Motor neuron (in vitro differentiated cells): ENCODE results near the gene ISY1. TPM values are rescaled to one million over a fixed set of nuclear protein-coding genes. Genes with fewer than 3 reads are reported as not detected.
A peak's percentile ranks its signal among the peaks of the same experiment; 100 is the strongest.

Experiments
- ATAC-seq, 8 experiments: fragments of 200-7000 bp; cut with Tn5 transposase; replicated peaks in 6 of 8; 2 replicates each; pipeline ENCODE4 v1.8.0; 2021; ENCODE audit warnings: mild to moderate bottlenecking in 8 of 8, moderate library complexity in 8 of 8
- H3K27ac ChIP-seq, 2 donors: fragments of 250-450 bp; sonication (Bioruptor Pico); 2 replicates each; pipeline ENCODE4 v1.9.0; 2021; ENCODE audit warnings: antibody characterized with exemption in 2 of 2, mild to moderate bottlenecking in 2 of 2, moderate library complexity in 1 of 2
- H3K4me1 ChIP-seq, 2 donors: fragments of 250-450 bp; sonication (Bioruptor Pico); replicated peaks in 1 of 2; 2 replicates each; pipeline ENCODE4 v1.6.1; 2021; ENCODE audit warnings: antibody characterized with exemption in 2 of 2, mild to moderate bottlenecking in 2 of 2, moderate library complexity in 1 of 2
- H3K4me3 ChIP-seq, 5 donors: fragments of 250-450 bp; sonication (Bioruptor Pico); 2 replicates each; pipeline ENCODE4 v1.9.0; 2021; ENCODE audit warnings: antibody characterized with exemption in 5 of 5, mild to moderate bottlenecking in 5 of 5, moderate library complexity in 4 of 5
- WGBS, 10 experiments: fragments of 450-650 bp; shearing (Covaris generic); methylation state at CpG; one replicate each; pipeline ENCODE4 v1.0.0; 2022; 5-methylcytosine and 5-hydroxymethylcytosine counted together
- in situ Hi-C, 9 experiments: fragments of 400-800 bp; cut with MboI; loops; one replicate each; pipeline ENCODE4 v1.15.0; 2021; ENCODE audit warnings: low sequenced_read_pairs in 9 of 9, low pct_unique_long_range_greater_than_20kb in 2 of 9; ENCODE audit not compliant: unreplicated experiment in 9 of 9
- total RNA-seq, 8 experiments: library from RNA; unstranded; fragments of 300-600 nt; gene quantifications; 2 replicates each; pipeline versions ENCODE4 v1.2.3 to v1.2.4, GENCODE V29; 2022

The ISY1 gene
- total RNA-seq, 8 experiments from 2014 or later: 12.4 to 25.3 (median 15.6) TPM

GRCh38 chr3:129123314-129124060 lies 37.4 kb downstream of the ISY1 start:
- H3K27ac ChIP-seq: no peak overlapping the region
- no peak for ATAC-seq
- no peak overlapping the region for H3K4me3 ChIP-seq
- H3K4me1 ChIP-seq: peaks cover 17 to 20% of the 10 kb centered on the region in 2 donors
- WGBS, 10 experiments: 60 to 100% (median 89%) methylated on average over 1 to 4 of the region's 5 CpGs; no CpG with 5 or more reads in 2 of the 10 experiments
- in situ Hi-C loops: no loop called here

DNA sequence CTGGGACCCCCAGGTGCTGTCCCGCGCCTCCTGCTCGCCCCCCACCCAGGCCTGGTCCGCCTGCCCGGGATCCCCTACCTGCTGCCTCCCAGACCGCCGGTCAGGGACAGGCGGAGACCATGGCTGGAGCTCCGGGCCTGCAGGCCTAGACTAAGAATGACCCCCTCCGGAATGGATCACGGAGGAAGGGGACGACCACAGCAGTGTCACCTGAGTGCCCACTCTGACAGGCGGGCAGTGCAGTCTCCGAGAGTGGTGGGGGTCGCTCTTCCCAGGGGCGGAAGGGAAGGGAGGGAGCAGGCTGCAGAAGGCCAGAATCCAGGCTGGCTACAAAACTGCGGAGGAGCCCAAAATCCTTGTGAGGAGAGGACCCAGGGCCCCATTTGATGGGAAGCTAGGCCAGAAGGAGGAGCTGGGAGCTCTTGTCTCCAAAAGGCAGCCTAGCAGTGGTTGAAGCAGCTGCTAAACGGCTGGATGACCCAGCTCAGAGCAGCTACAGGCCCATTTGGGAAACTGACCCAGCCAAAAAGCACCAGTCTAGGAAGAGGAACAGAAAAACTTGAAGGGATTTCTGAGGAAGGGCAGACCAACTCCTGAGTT lies 38.4 kb downstream of the ISY1 start:
- 0 to 80% (median 50%) methylated on average over 1 to 8 of the region's 18 CpGs; no CpG with 5 or more reads in 5 of the 10 experiments for WGBS, 10 experiments
- in situ Hi-C loops: no loop called here

GRCh38 chr3:129121792-129122411 lies 39.0 kb downstream of the ISY1 start, which contains the start of gene RAB43:
Gene RAB43, minus strand, starts transcription at chr3:129121804. Its CDS starts 315 bp downstream, at chr3:129121489.
- in situ Hi-C loops: no loop called here
- ATAC-seq: peak in 6 of 8 experiments; percentile 75 to 87 (median 81)
- Histone ChIP-seq H3K4me3 (peak within 1 kb of the TSS; percentile 51 to 66 (median 52)), H3K27ac (peak within 1 kb of the TSS; percentile 46 to 67), H3K4me1 (peaks cover 22 to 23% of the 10 kb centered on the region in 2 donors)
- no CpG with 5 or more reads among the region's 60 CpGs for WGBS, 10 experiments

More for the DNA sequence above, 38.4 kb downstream of the ISY1 start:
- ATAC-seq: peak in 5 of 8 experiments; percentile 4 to 30 (median 27)
- Histone ChIP-seq H3K4me1 (peaks cover 22 to 23% of the 10 kb centered on the region in 2 donors), H3K27ac (peak overlapping the region in 1 of 2 donors; percentile 16), H3K4me3 (peak overlapping the region in 4 of 5 donors; percentile 52 to 66 (median 58))

GRCh38 chr3:129121016-129121791 lies 39.7 kb downstream of the ISY1 start:
- peak in 4 of 8 experiments; percentile 46 to 61 (median 52) for ATAC-seq
- in situ Hi-C loops: no loop called here
- Histone ChIP-seq H3K4me1 (peaks cover 22 to 23% of the 10 kb centered on the region in 2 donors), H3K27ac (peak overlapping the region; percentile 46 to 67), H3K4me3 (peak overlapping the region; percentile 51 to 66 (median 52))
- 0 to 15% methylated on average over 1 to 12 of the region's 80 CpGs; no CpG with 5 or more reads in 8 of the 10 experiments for WGBS, 10 experiments

GRCh38 chr3:129120254-129121004 lies 40.4 kb downstream of the ISY1 start:
- H3K4me3 ChIP-seq: peak overlapping the region; percentile 51 to 66 (median 52)
- peak in 3 of 8 experiments; percentile 38 to 52 (median 41) for ATAC-seq
- in situ Hi-C loops: no loop called here
- WGBS, 10 experiments: 0 to 12% (median 2%) methylated on average over 3 to 8 of the region's 18 CpGs; no CpG with 5 or more reads in 2 of the 10 experiments
- H3K4me1 ChIP-seq: peaks cover 22 to 23% of the 10 kb centered on the region in 2 donors
- H3K27ac ChIP-seq: peak overlapping the region in 1 of 2 donors; percentile 67

DNA sequence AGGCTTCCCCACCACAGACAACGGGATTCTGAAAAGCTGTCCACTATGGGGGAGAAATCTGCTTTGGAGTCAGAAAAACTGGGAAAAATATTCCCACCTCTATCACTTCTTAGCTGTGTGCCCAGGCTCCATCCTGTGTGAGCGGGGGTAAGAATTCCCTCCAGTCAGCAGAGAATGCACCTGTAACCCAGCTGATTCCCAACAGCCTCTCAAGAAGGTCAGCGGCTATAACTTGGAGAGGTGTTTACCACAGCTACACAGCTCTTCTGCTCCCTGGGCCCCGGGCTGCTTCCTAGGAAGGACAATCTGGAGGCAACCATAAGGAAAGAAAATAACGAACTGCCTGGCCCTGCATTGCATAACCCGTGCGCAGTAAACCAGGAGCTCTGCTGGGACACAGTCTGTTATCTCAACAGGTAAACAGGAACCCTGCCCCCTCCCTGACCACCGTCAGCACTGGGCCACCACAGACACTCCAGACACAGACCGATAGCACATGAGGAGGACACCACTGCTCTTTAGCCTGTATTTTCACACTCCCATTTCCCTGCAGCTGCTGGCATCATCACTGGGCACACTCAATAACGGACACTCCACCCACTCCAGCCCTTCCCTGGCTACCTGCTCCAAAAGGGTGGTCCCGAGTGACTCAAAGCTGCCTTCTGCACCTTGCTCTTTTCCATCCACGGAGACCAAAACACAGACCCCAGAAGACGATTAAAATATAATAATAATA lies 41.3 kb downstream of the ISY1 start:
- ATAC-seq: no peak
- WGBS, 10 experiments: 17 to 63% (median 44%) methylated on average over 1 to 11 of the region's 13 CpGs; no CpG with 5 or more reads in 4 of the 10 experiments

GRCh38 chr3:129118745-129119144 lies 42.1 kb downstream of the ISY1 start:
- H3K4me1 ChIP-seq: peaks cover 22 to 23% of the 10 kb centered on the region in 2 donors
- H3K4me3 ChIP-seq: peak overlapping the region in 2 of 5 donors; percentile 52 to 63
- WGBS, 10 experiments: 20 to 92% (median 67%) methylated on average over 1 to 4 of the region's 5 CpGs; no CpG with 5 or more reads in 1 of the 10 experiments
- no peak overlapping the region for H3K27ac ChIP-seq
- in situ Hi-C loops: no loop called here
- no peak for ATAC-seq

More for the DNA sequence above, 41.3 kb downstream of the ISY1 start:
- peaks cover 22 to 23% of the 10 kb centered on the region in 2 donors for H3K4me1 ChIP-seq
- peak overlapping the region; percentile 51 to 66 (median 52) for H3K4me3 ChIP-seq
- in situ Hi-C loops: no loop called here
- H3K27ac ChIP-seq: no peak overlapping the region

GRCh38 chr3:129117134-129117533 lies 43.7 kb downstream of the ISY1 start:
- in situ Hi-C loops: no loop called here
- Histone ChIP-seq H3K27ac (no peak overlapping the region), H3K4me3 (no peak overlapping the region), H3K4me1 (peaks cover 25% of the 10 kb centered on the region in 2 donors)
- no peak for ATAC-seq

DNA sequence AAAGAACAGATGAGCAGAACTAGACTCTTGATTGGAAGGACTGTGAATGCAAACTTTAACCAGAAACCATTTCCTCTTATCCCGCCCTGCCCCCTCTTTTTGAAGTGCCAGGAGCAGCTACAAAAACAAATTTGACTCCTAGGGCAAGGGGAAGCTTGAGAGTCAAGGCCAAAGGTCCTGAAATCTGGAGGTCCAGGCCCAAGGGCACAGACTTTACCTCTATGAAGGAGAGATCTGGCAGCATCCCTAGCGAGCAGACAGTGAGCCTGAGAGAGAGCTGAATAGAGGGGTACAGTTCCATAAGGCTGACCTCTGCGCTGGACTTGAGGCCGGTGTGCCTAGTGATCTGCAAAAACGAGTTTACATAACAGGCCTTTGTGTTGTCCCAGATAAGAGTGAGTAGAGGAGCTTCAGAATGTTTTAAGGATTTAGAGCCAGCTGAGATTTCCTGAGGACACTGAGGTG lies 44.3 kb downstream of the ISY1 start:
- no peak for ATAC-seq
- no peak overlapping the region for H3K4me3 ChIP-seq
- in situ Hi-C loops: no loop called here
- H3K4me1 ChIP-seq: peaks cover 28 to 29% of the 10 kb centered on the region in 2 donors
- 57 to 67% (median 59%) methylated on average over 1 to 2 of the region's 5 CpGs; no CpG with 5 or more reads in 4 of the 10 experiments for WGBS, 10 experiments
- no peak overlapping the region for H3K27ac ChIP-seq

DNA sequence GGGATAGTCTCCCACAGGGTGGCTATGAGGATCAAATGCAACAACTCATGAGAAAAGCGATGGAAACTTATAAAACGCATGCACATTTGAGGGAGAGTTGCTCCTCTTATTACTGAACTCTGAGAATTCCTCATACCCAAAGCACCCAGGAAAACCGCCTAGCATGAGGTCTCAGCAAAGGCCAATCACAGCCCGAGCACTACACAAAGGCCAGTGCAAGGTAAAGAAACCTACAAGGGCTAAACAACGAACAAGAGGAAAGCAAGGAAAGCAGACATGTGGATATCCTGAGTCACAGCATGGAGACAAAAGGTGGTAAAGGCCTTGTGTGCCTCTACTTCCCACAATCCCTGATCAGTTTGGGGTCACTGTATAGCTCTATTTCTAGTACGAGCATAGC lies 46.4 kb downstream of the ISY1 start:
- no peak for ATAC-seq
- Histone ChIP-seq H3K4me1 (peaks cover 17 to 20% of the 10 kb centered on the region in 2 donors), H3K4me3 (no peak overlapping the region), H3K27ac (no peak overlapping the region)
- in situ Hi-C loops: no loop called here
- WGBS, 10 experiments: 40 to 100% (median 89%) methylated on average over 1 to 6 of the region's 6 CpGs; no CpG with 5 or more reads in 1 of the 10 experiments

GRCh38 chr3:129112308-129113052 lies 48.4 kb downstream of the ISY1 start:
- H3K4me3 ChIP-seq: no peak overlapping the region
- H3K4me1 ChIP-seq: peaks cover 5 to 7% of the 10 kb centered on the region in 2 donors
- in situ Hi-C loops: no loop called here
- H3K27ac ChIP-seq: no peak overlapping the region
- peak in 5 of 8 experiments; percentile 29 to 97 (median 87) for ATAC-seq
- 60 to 100% (median 86%) methylated on average over 1 to 3 of the region's 3 CpGs; no CpG with 5 or more reads in 3 of the 10 experiments for WGBS, 10 experiments
